OCI-LY7 (cell line): ENCODE data around the gene FBXO28. TPM values are rescaled to one million over a fixed set of nuclear protein-coding genes. Genes with fewer than 3 reads are reported as not detected.

Experiments used
- BruUV-seq: library from RNA; stranded (reverse); fragments of 400-500 nt; replicated peaks from 2 replicates; lab custom pipeline; 2021; lab: Mats Ljungman, UMichigan
- CTCF ChIA-PET: fragments of 300-600 bp; sonication (Branson Sonifier 250); formaldehyde crosslinking; loops from one replicate; lab custom pipeline; 2022; ENCODE audit warnings: antibody characterized with exemption; ENCODE audit not compliant: unreplicated experiment; lab: Charles Lee
- POLR2A ChIA-PET: fragments of 300-600 bp; sonication (Branson Sonifier 250); formaldehyde crosslinking; loops from one replicate; lab custom pipeline; 2022; ENCODE audit warnings: antibody characterized with exemption; lab: Charles Lee
- DNase-seq: peaks from one replicate; pipeline ENCODE4 v3.0.0-alpha.2; 2015; ENCODE audit warnings: low spot score
- H2AFZ ChIP-seq: fragments of 200-600 bp; sonication (generic), shearing (Covaris generic); 2 replicates; pipeline ENCODE4 v1.6.1; 2014; ENCODE audit warnings: mild to moderate bottlenecking, antibody characterized with exemption, low read length, moderate library complexity
- H3K27ac ChIP-seq: fragments of 200-600 bp; sonication (generic); 2 replicates; pipeline ENCODE4 v1.5.1; 2014; ENCODE audit warnings: mixed run types, low read depth, mild to moderate bottlenecking, moderate library complexity, low read length, inconsistent platforms; ENCODE audit not compliant: poor library complexity, severe bottlenecking
- H3K36me3 ChIP-seq: fragments of 200-600 bp; sonication (generic); 2 replicates; pipeline ENCODE4 v1.6.1; 2014; ENCODE audit warnings: mild to moderate bottlenecking, antibody characterized with exemption, low read length, moderate library complexity, mixed read lengths; ENCODE audit not compliant: insufficient read depth
- H3K4me1 ChIP-seq: fragments of 200-600 bp; sonication (generic); 2 replicates; pipeline ENCODE4 v1.5.1; 2014; ENCODE audit warnings: mild to moderate bottlenecking, low read length; ENCODE audit not compliant: insufficient read depth, poor library complexity, severe bottlenecking
- H3K4me2 ChIP-seq: fragments of 200-600 bp; sonication (generic); 2 replicates; pipeline ENCODE4 v1.6.1; 2014; ENCODE audit warnings: mild to moderate bottlenecking, low read length
- H3K4me3 ChIP-seq: fragments of 200-600 bp; sonication (generic); 2 replicates; pipeline ENCODE4 v1.5.1; 2014; ENCODE audit warnings: mild to moderate bottlenecking, low read depth, low read length; ENCODE audit not compliant: poor library complexity, severe bottlenecking
- H3K79me2 ChIP-seq: fragments of 200-600 bp; sonication (generic); 2 replicates; pipeline ENCODE4 v1.6.1; 2016; ENCODE audit warnings: low read depth, mild to moderate bottlenecking, low read length, moderate library complexity, mixed read lengths; ENCODE audit not compliant: insufficient read depth
- H3K9me2 ChIP-seq: fragments of 200-600 bp; sonication (generic); 2 replicates; pipeline ENCODE4 v1.6.1; 2016; ENCODE audit warnings: mild to moderate bottlenecking, low read length, mixed read lengths; ENCODE audit not compliant: insufficient read depth
- H3K9me3 ChIP-seq: fragments of 200-600 bp; sonication (generic); 2 replicates; pipeline ENCODE4 v1.6.1; 2014; ENCODE audit warnings: mild to moderate bottlenecking, mixed run types, low read length, mixed read lengths
- H4K20me1 ChIP-seq: fragments of 200-600 bp; sonication (generic); 2 replicates; pipeline ENCODE4 v1.6.1; 2014; ENCODE audit warnings: mild to moderate bottlenecking, antibody characterized with exemption, low read length, moderate library complexity, mixed read lengths; ENCODE audit not compliant: insufficient read depth
- EZH2phosphoT487 ChIP-seq: fragments of 200-600 bp; sonication (generic); IDR thresholded peaks from 2 replicates; pipeline ENCODE4 v1.6.1; 2018; ENCODE audit warnings: low read depth, borderline replicate concordance, mild to moderate bottlenecking, mixed run types, antibody characterized with exemption, low read length, moderate library complexity, mixed read lengths
- intact Hi-C: fragments of 100-400 bp; cut with micrococcal nuclease; formaldehyde crosslinking; loops from one replicate; pipeline ENCODE4 v1.10.0; 2022; ENCODE audit not compliant: unreplicated experiment
- total RNA-seq, 2 experiments: library from RNA; depleted of rRNA in 1 of 2; stranded (reverse); fragments of >200 nt in 1 of 2; shearing (Covaris generic) in 1 of 2; gene quantifications; 2 replicates each; pipeline ENCODE4 v1.2.3, GENCODE V29; 2014 to 2022
- TF ChIP-seq, protein P1 (sequence below): fragments of 200-600 bp; sonication (generic); conservative IDR thresholded peaks from 2 replicates; pipeline ENCODE4 v1.5.1; 2014; ENCODE audit warnings: mild to moderate bottlenecking, antibody characterized with exemption, low read length, moderate library complexity, mixed read lengths

The FBXO28 gene
- total RNA-seq, 2 experiments from 2014 or later: 20.1 to 23.3 TPM

DNA sequence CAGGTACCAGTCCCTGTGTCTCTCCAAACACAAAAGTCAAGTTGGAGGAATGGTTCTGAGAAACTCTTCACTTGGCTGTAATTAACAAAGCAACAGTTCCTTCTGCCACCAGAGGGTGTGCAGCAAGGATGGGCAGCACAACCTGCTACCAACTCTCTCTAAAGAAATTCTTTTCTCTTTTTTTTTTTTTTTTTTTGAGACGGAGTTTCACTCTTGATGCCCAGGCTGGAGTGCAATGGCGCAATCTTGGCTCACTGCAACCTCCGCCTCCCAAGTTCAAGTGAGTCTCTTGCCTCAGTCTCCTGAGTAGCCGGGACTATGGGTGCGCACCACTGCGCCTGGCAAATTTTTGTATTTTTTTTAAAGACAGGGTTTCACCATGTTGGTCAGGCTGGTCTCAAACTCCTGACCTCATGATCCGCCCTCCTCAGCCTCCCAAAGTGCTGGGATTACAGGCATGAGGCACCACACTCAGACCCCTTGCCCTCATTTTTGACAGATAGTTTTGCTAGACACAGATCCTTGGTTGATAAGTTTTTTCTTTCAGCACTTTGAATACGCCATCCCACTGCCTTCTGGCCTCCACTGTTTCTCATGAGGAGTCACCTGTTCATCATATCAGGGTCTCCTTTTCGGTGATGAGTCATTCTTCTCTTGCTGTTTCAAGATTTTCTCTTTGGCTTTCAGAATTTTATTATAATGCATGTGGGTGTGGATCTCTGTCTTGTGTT lies 57.0 kb downstream of the FBXO28 start:
- H2AFZ ChIP-seq: no peak overlapping the region
- no peaks in the 10 kb centered on the region for H3K79me2 ChIP-seq
- no peak overlapping the region for H3K4me3 ChIP-seq
- no peak overlapping the region for H3K27ac ChIP-seq
- intact Hi-C loops: no loop called here
- BruUV-seq: no TSS peak
- no peaks in the 10 kb centered on the region for H3K36me3 ChIP-seq
- ChIA-PET POLR2A (interaction anchor here (0.6 to 1.0 kb wide), 3 partner anchors 9 to 1336 kb away, joined by 3 read pairs; no protein-coding TSS in a partner anchor), CTCF (no interaction called here)
- DNase-seq: peak; percentile 41
- peaks cover 7% of the 10 kb centered on the region for H3K4me1 ChIP-seq
- no peaks in the 10 kb centered on the region for H3K9me2 ChIP-seq
- no peak overlapping the region for H3K4me2 ChIP-seq
- no peaks in the 10 kb centered on the region for H4K20me1 ChIP-seq
- TF ChIP-seq, protein P1, sequence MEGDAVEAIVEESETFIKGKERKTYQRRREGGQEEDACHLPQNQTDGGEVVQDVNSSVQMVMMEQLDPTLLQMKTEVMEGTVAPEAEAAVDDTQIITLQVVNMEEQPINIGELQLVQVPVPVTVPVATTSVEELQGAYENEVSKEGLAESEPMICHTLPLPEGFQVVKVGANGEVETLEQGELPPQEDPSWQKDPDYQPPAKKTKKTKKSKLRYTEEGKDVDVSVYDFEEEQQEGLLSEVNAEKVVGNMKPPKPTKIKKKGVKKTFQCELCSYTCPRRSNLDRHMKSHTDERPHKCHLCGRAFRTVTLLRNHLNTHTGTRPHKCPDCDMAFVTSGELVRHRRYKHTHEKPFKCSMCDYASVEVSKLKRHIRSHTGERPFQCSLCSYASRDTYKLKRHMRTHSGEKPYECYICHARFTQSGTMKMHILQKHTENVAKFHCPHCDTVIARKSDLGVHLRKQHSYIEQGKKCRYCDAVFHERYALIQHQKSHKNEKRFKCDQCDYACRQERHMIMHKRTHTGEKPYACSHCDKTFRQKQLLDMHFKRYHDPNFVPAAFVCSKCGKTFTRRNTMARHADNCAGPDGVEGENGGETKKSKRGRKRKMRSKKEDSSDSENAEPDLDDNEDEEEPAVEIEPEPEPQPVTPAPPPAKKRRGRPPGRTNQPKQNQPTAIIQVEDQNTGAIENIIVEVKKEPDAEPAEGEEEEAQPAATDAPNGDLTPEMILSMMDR: peak; percentile 58
- no peak for TF ChIP-seq EZH2phosphoT487
- no peaks in the 10 kb centered on the region for H3K9me3 ChIP-seq

GRCh38 chr1:224172229-224172628 lies 58.3 kb downstream of the FBXO28 start:
- H2AFZ ChIP-seq: no peak overlapping the region
- H3K27ac ChIP-seq: no peak overlapping the region
- no peak for TF ChIP-seq EZH2phosphoT487
- TF ChIP-seq, protein P1: no peak
- H3K4me2 ChIP-seq: no peak overlapping the region
- no peaks in the 10 kb centered on the region for H3K9me3 ChIP-seq
- H3K36me3 ChIP-seq: no peaks in the 10 kb centered on the region
- POLR2A ChIA-PET: interaction anchor here (1.0 to 1.8 kb wide), 2 partner anchors 10 kb away, joined by 3 to 4 read pairs; partner anchors contain the start of gene DEGS1
- intact Hi-C loops: no loop called here
- no peak for DNase-seq
- CTCF ChIA-PET: no interaction called here
- no TSS peak for BruUV-seq
- H3K4me3 ChIP-seq: no peak overlapping the region
- no peaks in the 10 kb centered on the region for H3K9me2 ChIP-seq
- H3K4me1 ChIP-seq: peaks cover 7% of the 10 kb centered on the region
- no peaks in the 10 kb centered on the region for H3K79me2 ChIP-seq
- H4K20me1 ChIP-seq: no peaks in the 10 kb centered on the region

DNA sequence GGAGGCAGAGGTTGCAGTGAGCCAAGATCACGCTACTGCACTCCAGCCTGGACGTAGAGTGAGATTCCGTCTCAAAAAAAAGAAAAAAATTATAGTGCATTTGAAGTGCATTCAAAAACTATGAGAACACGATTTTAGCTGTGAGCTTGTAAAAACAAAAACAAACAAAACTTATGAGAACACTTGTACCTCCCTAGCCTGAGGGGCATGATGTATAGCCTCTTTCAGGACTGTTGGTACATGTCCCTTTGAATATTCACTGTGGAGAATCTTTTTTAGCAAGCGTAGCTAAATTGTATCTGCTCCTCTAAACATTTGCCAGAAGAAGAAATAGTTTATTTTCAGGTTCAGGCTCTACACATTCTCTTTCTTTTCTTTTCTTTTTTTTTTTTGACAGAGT lies 59.6 kb downstream of the FBXO28 start:
- ChIA-PET CTCF (no interaction called here), POLR2A (interaction anchor here (0.7 to 1.8 kb wide), 2 partner anchors 9 to 70 kb away, joined by 4 read pairs; partner anchors contain the start of gene DEGS1)
- Histone ChIP-seq H3K79me2 (no peaks in the 10 kb centered on the region), H4K20me1 (no peaks in the 10 kb centered on the region), H3K9me2 (no peaks in the 10 kb centered on the region), H3K36me3 (no peaks in the 10 kb centered on the region), H3K9me3 (no peaks in the 10 kb centered on the region), H3K4me2 (no peak overlapping the region), H3K4me3 (no peak overlapping the region), H3K4me1 (peaks cover 7% of the 10 kb centered on the region), H3K27ac (no peak overlapping the region), H2AFZ (no peak overlapping the region)
- no peak for DNase-seq
- no peak for TF ChIP-seq EZH2phosphoT487
- TF ChIP-seq, protein P1: no peak
- intact Hi-C loops: no loop called here
- BruUV-seq: no TSS peak
